ENCODE results near the gene GTF2F1. TPM values are rescaled to one million over a fixed set of nuclear protein-coding genes. Genes with fewer than 3 reads are reported as not detected.
A peak's percentile ranks its signal among the peaks of the same experiment; 100 is the strongest.

Gene GTF2F1
- total and polyA plus RNA-seq, 9 of the 15 experiments (the other 6 are each of a cell fraction or from before 2014, with no cell fraction given), result 4.7 to 75.4 (median 68.4) TPM

DNA sequence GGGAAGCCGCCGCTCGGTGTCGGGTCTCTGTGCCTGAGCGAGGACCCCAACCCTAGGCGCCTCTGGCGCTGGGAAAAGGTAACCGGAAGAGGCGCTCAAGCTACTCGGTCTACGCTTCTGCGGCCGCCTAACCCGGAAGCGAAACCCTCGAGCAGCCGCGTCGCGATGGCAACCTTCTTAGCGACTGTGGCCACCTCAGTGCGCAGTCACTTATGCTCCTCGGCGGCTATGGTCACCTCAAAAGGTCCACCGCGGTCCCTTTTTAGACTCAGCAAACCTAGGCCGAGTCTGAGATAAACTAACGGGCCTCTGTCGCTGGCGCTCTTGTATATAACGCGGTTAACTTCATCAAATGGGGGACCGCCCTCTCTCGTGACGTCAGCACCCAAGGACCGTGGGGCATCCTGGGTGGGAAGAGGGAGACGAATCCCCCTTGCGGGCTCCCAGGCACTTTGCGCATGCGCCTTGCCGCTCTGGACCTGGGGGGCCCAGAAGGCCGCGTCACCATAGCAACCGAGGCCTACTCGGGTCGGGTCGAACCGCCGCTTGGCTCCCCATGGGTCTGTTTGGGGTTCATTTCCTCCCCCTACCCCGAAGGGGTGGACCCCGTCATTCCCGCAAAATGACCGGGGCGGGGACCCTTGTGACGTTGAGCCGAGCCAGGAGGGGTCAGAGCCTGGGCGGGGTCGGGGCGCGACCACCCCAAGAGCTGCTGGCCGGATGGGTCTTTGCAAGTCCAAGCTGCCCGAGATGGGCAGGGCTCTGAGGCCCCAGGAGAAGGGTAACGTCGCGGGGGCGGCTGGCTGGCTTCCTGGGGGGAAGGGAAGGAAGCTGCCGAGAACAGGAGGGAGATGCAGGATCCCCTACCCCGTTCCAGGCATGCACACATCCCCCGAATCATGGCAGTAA, at the start of gene GTF2F1 (continued):
- TF ChIP-seq, protein P1, sequence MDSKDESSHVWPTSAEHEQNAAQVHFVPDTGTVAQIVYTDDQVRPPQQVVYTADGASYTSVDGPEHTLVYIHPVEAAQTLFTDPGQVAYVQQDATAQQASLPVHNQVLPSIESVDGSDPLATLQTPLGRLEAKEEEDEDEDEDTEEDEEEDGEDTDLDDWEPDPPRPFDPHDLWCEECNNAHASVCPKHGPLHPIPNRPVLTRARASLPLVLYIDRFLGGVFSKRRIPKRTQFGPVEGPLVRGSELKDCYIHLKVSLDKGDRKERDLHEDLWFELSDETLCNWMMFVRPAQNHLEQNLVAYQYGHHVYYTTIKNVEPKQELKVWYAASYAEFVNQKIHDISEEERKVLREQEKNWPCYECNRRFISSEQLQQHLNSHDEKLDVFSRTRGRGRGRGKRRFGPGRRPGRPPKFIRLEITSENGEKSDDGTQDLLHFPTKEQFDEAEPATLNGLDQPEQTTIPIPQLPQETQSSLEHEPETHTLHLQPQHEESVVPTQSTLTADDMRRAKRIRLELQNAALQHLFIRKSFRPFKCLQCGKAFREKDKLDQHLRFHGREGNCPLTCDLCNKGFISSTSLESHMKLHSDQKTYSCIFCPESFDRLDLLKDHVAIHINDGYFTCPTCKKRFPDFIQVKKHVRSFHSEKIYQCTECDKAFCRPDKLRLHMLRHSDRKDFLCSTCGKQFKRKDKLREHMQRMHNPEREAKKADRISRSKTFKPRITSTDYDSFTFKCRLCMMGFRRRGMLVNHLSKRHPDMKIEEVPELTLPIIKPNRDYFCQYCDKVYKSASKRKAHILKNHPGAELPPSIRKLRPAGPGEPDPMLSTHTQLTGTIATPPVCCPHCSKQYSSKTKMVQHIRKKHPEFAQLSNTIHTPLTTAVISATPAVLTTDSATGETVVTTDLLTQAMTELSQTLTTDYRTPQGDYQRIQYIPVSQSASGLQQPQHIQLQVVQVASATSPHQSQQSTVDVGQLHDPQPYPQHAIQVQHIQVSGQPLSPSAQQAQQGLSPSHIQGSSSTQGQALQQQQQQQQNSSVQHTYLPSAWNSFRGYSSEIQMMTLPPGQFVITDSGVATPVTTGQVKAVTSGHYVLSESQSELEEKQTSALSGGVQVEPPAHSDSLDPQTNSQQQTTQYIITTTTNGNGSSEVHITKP (IDR thresholded peaks at IDR 0.05; ENCODE audit: partially characterized antibody), result peak; percentile 88
- TF ChIP-seq ATF7 (IDR thresholded peaks at IDR 0.05) (peak; percentile 95), ELF2 (CRISPR knock-in tag; IDR thresholded peaks at IDR 0.05) (peak; percentile 69; the same call in 1 of the 2 replicates), MYNN (IDR thresholded peaks at IDR 0.05) (peak; percentile 91), MYNN (CRISPR knock-in tag; IDR thresholded peaks at IDR 0.05) (no peak), NR2C2 (CRISPR knock-in tag; IDR thresholded peaks at IDR 0.05) (peak; percentile 99), NR2C2 (tag; IDR thresholded peaks at IDR 0.05) (peak; percentile 100), ZNF197 (CRISPR knock-in tag; IDR thresholded peaks at IDR 0.05; ENCODE audit: low read depth) (0 out of 2 replicates have a peak, but pooled peaks have one; percentile 35), RBM22 (IDR thresholded peaks at IDR 0.05; ENCODE audit: low read depth, low read length, poor library complexity, severe bottlenecking) (peak; percentile 44), MTA3 (IDR thresholded peaks at IDR 0.05; ENCODE audit: borderline replicate concordance) (peak; percentile 29; the same call in 1 of the 2 replicates), ZNF347 (CRISPR knock-in tag; IDR thresholded peaks at IDR 0.05; ENCODE audit: low read depth) (no peak), NEUROD1 (IDR thresholded peaks at IDR 0.05; ENCODE audit: borderline replicate concordance, low read depth, low read length, partially characterized antibody) (peak; percentile 30), ZNF354B (CRISPR knock-in tag; IDR thresholded peaks at IDR 0.05) (no peak), PHB (CRISPR knock-in tag; IDR thresholded peaks at IDR 0.05) (no peak)
- TF ChIP-seq, protein P2, sequence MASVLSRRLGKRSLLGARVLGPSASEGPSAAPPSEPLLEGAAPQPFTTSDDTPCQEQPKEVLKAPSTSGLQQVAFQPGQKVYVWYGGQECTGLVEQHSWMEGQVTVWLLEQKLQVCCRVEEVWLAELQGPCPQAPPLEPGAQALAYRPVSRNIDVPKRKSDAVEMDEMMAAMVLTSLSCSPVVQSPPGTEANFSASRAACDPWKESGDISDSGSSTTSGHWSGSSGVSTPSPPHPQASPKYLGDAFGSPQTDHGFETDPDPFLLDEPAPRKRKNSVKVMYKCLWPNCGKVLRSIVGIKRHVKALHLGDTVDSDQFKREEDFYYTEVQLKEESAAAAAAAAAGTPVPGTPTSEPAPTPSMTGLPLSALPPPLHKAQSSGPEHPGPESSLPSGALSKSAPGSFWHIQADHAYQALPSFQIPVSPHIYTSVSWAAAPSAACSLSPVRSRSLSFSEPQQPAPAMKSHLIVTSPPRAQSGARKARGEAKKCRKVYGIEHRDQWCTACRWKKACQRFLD (CRISPR knock-in tag; IDR thresholded peaks at IDR 0.05), result peak; percentile 61; the same call in 1 of the 2 replicates
- TF ChIP-seq, protein P3, sequence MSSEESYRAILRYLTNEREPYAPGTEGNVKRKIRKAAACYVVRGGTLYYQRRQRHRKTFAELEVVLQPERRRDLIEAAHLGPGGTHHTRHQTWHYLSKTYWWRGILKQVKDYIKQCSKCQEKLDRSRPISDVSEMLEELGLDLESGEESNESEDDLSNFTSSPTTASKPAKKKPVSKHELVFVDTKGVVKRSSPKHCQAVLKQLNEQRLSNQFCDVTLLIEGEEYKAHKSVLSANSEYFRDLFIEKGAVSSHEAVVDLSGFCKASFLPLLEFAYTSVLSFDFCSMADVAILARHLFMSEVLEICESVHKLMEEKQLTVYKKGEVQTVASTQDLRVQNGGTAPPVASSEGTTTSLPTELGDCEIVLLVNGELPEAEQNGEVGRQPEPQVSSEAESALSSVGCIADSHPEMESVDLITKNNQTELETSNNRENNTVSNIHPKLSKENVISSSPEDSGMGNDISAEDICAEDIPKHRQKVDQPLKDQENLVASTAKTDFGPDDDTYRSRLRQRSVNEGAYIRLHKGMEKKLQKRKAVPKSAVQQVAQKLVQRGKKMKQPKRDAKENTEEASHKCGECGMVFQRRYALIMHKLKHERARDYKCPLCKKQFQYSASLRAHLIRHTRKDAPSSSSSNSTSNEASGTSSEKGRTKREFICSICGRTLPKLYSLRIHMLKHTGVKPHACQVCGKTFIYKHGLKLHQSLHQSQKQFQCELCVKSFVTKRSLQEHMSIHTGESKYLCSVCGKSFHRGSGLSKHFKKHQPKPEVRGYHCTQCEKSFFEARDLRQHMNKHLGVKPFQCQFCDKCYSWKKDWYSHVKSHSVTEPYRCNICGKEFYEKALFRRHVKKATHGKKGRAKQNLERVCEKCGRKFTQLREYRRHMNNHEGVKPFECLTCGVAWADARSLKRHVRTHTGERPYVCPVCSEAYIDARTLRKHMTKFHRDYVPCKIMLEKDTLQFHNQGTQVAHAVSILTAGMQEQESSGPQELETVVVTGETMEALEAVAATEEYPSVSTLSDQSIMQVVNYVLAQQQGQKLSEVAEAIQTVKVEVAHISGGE (CRISPR knock-in tag; IDR thresholded peaks at IDR 0.05), result peak in 2 of 3 experiments; percentile 29 to 80; a peak in 3 of 6 replicates
- TF ChIP-seq, protein P4, sequence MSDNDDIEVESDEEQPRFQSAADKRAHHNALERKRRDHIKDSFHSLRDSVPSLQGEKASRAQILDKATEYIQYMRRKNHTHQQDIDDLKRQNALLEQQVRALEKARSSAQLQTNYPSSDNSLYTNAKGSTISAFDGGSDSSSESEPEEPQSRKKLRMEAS (CRISPR knock-in tag; IDR thresholded peaks at IDR 0.05), result peak; percentile 17; the same call in 1 of the 2 replicates

All from K562 (cell line).